GM18517 (cell line): ENCODE measurements around the gene CYTH4.
"Not testable (repeated sequence)": the region's sequence is repeated elsewhere in the genome, so short reads cannot be mapped to it uniquely, and the experiment has no call there.

Experiments used
- ATAC-seq: cut with Tn5 transposase; IDR thresholded peaks from one replicate; pipeline ENCODE4 v1.9.1; 2021; ENCODE audit warnings: mild to moderate bottlenecking, moderate library complexity; ENCODE audit not compliant: unreplicated experiment

The CYTH4 gene

DNA sequence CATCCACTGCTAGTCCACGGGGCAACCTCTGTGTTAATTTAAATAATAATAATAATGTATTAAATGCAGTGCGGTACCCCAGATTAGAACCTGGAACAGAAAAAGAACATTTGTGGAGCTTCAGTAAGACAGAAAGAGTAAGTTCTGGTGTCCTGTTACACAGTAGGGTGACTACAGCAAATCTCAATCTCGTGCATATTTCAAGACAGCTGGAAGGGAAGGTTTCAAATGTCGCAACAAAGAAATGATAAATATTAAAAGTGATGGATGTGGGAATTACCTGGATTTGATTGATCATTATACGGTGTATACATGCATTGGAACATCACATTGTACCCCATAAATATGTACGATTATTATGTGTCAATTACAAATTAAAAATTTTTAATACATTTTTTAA lies 36.6 kb upstream of the CYTH4 start:
- no peak for ATAC-seq

DNA sequence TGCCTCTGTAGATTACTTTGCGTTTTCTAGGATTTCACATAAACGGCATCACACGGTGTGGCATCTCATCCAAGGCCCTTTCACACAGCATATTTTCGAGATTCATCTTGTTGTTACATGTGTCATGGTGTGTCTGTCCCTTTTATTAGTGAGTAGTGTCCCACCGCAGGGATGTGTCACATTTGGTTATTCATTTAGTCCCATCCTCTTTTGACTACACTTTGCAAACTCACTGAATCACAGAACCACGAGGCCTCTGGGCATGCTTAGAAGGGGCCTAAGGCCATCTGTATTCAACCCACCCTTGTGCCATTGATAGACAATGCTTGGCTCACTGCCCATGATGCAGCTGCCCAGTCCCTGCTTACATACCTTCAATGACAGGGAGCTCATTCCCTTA lies 34.1 kb upstream of the CYTH4 start:
- ATAC-seq, result no peak

DNA sequence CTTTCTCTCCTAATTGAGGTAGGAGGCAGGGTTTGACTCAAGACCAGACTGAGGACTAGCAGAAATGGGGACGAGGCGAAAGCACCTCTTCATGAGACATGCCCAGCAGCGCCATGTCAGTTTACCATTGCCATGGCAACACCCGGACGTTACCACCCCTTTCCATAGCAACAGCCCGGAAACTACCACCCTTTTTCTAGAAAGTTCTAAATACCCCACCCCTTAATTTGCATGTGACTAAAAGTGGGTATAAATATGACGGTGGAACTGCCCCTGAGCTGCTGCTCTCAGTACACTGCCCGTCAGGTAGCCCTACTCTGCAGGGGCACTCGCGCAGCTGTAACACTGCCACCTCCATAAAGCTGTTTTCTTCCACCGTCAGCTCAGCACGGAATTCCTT lies 32.3 kb upstream of the CYTH4 start:
- ATAC-seq, result no peak

DNA sequence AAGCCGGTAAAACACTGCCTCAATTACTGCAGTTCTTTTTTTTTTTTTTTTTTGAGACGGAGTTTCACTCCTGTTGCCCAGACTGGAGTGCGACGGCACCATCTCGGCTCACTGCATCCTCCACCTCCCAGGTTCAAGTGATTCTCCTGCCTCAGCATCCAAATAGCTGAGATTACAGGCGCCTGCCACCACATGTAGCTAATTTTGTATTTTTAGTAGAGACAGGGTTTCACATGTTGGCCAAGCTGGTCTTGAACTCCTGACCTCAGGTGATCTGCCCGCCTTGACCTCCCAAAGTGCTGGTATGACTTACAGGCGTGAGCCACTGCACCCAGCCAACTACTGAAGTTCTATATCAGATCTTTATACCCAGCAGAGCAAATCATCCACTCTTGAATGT lies 30.5 kb upstream of the CYTH4 start:
- not testable (repeated sequence) for ATAC-seq

DNA sequence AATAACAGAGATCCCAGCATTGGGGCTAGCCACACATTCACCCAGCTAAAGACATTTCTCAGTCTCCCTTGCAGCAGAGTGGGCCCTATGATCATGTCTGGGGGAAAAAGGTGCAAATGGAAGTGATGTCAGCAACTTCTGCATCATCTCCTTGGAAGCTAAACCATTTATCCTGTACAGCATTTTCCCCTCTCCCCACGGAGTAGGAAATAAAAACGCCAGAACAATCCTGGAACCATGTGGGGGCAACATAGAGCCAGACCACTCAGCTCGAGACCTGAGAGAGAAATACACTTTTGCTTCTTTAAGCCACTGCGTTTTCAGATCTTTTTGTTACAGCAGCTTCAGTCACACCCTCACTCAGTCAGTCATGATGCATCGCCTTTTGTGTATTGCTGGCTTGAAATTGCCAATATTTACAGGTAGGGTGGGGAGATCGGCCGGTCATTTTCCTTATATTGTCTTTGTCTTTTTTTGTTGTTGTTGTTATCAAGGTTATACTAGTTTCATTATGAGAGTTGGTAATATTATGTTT lies 29.1 kb upstream of the CYTH4 start:
- ATAC-seq, result no peak

DNA sequence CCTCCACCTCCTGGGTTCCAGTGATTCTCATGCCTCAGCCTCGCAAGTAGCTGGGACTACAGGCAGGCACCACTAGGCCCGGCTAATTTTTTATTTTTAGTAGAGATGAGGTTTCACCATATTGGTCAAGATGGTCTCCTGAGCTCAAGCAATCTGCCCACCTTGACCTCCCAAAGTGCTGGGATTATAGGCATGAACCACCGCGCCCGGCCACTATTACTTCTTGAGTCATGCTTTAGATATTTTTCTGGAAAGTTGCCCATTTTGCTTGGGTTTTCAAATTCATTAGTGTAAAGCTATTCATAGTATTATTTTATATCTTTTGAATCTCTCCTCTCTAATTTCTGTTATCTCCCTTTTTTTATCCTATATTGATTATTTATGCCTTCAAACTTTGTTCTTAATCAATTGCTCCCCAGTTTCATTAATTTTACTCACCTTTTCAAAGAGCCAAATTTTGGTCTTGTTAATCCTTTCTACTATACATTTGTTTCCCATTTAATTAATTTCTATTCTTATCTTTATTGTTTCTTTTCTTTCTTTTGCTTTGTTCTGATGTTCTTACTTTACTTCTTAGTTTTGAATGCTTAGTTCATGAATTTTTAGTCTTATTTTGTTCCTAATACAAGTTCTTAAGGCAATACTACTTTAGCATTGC lies 28.0 kb upstream of the CYTH4 start:
- ATAC-seq, result no peak

DNA sequence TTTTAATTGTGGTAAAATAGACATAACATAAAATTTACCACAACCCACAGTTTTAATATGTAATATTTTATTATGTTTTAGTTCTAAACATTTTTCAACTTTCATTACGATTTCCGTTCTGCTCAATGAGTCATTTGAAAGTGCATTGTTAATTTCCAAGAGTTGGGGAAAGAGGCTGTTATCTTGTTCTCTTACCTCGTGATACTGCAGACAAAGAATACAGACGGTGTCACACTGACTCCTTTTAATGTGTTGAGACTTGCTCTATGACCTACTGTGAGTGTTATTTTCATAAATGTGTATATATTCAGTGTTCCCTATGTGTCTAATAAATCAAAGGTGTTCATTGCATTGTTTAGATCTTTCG lies 27.5 kb upstream of the CYTH4 start:
- no peak for ATAC-seq

DNA sequence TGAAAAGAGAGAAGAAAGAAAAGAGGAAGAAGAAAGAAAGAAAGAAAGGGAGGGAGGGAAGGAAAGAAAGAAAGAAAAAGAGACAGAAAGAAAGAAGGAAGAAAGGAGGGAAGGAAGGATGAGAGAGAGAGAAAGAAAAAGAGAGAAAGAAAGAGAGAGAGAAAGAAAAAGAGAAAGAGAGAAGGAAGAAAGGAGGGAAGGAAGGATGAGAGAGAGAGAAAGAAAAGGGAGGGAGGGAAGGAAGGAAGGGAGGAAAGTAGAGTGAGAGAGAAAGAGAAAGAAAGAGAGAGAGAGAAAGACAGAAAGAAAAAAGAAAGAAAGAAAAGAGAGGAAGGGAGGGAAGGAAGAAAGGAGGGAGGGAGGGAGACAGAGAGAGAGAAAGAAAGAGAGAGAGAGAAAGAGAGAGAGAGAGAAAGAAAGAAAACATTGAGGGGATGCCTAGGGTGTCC lies 26.7 kb upstream of the CYTH4 start:
- ATAC-seq, result no peak

DNA sequence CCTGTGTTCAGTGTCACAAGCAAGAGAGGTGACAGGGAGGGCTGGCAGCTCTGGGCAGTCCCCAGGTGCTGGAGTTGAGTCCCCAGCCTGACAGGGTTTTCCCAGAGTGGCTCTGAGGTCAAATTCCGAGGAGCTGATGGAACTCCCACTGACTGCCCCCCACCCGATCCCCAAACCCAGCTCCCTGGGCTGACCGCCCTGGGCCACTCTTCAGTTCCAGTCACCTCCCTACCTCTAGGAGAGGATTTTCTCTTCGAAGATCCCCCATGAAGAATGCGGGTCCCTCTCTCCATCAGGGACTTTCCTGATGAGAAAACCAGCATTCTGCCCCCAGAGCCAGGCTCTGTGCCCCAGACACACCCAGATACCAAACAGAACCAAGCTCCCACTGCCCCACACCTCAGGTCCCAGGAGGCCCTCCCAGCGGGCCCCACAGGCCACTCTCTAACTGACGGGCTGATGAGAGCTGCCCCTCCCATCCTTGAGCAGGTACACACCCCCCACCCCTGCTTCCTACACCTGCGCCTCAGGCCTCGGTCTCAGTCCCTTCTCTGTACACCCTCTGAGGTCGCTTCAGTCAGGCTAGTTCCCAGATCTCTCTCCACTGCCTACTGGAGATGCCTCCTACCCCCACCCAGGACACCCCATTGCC lies 26.1 kb upstream of the CYTH4 start:
- ATAC-seq, result no peak

DNA sequence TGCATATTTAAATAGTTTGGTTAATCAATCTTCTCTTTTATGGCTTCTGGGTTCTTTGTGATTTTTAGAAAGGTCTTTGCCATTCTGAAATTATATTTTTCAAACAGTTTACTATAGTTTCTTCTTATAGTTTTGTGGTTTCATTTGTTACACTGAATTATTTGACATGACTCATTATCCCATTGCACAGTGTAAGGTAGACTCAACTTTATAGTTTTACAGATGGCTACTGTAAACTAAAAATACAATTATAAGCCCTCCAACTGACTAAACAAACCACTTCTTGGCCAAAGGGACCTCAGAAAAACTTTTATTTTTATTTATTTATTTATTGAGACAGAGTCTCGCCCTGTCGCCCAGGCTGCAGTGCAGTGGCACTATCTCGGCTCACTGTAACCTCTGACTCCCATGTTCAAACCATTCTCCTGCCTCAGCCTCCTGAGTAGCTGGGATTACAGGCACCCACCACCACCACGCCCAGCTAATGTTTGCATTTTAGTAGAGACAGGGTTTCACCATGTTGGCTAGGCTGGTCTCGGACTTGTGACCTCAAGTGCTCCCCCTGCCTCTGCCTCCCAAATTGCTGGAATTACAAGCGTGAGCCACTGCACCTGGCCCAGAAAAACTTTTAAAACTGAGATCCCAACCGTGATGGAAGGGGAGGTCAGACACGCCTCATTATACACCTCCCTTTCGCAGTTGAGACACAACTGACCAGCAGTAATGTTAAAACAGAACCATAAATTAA lies 24.1 kb upstream of the CYTH4 start:
- ATAC-seq, result no peak

DNA sequence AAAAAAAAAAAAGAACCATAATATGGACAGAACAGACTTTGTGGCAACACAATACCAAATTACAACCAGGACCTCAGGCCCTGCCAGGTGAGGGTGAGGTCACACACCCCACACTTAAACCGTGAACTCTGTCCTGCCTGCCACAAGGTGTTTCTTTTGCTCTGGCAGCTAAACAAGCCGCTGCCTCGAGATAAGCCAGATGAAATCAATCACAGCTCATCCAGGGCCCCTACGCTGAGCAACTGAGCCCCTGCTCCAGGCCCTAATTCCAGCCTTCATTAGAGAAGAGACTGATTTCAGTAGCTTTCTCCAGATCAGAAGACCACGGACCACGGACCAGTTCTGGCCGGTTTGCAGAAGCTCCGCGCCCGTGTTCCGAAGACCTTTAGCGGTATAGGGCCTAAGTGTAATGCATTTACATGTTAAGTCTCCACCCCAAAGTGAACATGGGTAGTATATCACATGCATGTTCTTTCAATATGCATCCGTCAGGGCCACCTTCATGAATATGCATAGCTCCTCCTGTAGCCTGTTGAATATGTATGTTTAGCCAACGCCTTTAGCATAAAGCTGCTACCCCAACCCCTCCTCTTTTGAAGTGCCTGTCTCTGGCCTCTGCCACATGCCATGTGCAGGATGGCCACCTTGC lies 23.4 kb upstream of the CYTH4 start:
- ATAC-seq, result no peak

DNA sequence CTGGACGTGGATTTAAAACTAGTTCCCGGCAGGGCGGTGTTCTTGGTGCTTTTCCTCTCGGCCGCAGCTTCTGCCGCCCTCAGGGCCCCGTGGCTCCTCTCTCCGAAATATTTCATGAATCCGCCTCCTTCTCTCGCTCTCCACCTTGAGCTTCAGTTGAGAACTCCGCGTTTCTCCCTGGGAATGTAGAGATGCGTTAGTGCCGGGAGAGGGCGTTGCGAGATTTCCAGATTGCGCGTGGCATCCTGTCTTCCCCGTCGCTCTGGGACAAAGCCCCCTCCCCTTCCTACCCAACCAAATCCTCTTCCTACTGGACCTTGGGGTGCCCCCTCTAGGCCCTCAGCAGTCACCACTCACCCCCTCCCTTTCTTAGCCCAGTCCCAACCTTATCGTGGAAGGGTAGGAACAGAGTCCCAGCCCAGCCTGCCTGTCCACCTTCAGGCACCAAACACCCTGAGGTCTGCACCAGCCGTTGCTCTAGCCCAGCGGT lies 22.7 kb upstream of the CYTH4 start:
- no peak for ATAC-seq

DNA sequence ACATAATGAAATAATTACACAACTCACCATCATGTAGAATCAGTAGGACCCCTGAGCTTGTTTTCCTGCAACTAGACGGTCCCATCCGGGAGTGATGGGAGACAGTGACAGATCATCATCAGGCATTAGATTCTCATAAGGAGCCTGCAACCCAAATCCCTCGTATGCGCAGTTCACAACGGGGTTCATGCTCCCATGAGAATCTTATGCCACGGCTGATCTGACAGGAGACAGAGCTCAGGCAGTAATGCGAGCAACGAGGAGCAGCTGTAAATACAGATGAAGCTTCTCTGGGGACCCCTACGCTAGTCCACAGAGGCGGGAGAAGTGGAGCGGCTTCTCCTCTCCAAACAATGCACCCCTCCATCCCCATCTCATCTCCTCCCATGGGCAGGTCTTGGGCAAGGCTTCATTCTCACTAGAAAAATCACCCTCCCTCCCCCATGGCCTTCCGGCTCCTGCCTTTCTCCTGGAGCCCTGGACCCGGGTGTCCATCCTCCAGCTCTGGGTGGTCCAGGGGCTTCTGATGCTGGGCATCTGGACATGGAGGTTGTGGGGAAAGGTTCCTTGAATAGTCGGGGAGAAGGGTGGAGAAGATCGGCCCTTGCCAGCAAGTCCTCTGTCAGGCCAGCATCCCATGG lies 22.0 kb upstream of the CYTH4 start:
- no peak for ATAC-seq

DNA sequence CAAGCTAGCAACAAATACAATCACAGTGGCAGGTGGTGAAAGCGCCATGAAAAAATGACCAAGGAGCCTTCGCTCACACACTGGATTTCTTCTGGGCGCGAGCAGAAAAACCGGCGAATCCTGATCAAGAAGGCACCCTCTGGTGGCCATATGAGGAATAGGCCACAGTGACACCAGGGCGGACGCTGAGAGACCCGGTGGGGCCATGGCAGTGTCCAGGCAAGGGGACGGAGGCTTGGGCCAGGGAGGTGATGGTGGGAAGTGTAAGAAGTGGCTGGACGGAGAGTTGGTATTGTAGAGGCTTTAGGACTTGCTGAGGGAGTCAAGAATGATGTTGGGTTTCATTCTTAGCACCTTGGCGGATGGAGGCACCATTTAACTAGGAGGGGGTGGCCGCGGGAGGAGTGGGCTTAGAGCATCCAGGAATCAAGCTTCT lies 21.4 kb upstream of the CYTH4 start:
- ATAC-seq, result no peak

DNA sequence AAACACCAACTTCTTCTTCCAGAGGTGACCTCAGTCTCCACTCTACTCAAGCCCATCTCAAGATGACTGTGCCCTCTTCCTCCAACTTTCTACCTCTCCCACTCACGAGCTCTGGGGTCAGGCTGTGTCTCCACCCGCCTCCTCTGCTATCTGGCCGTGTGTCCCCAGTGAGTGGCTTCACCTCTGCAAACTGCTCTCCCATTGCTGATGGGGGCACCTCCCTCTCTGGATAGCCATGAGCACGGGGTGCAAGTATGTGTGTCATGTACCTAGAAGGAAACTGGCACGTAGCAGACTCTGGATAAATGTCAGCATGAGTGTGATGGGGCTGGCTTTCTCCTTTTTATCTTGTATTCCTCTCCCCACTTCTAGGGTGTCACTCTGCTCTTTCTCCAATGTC lies 20.0 kb upstream of the CYTH4 start:
- no peak for ATAC-seq

DNA sequence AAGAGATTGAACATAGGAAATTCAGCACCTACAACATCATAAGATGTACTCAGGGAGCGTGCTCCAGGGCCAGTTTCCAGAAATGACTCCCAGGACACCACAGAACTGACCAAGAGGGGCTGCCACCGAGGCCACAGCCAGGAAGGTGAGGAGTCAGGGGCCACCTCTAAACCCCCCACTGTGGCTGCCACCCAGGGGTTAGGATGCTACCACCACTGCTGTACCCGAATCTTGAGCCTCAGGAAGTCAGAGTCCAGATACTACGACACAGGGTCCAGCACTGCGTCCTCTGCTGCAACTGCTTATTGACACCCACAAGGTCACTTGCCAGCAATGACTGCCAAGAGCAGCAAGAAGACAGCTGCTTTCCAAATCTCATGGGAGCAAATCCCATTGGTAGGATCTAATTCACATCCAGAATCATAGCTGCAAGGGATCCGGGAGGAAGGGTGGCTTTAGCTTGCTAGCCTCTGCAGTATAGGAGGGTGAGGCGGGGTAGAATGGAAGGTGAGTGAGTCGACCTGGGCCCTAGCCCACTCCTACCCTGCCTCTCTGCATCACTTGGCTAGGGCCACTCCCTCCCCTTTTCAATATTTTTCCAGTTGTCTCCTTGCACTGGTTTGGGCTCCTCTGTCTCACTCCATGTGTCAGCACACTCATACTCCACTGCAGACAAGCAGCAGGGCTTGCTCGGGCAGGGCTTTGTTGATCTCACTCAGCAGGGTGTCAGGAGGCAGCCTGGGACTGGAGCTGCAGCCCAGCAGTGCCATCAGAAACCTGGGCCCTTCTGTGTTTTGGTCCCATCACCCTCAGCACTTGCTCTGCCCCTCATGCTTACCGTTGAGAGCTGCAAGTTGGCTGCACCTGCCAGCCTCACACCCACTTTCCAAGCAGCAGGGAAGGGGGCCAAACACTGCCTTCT lies 18.1 kb upstream of the CYTH4 start:
- ATAC-seq, result no peak

DNA sequence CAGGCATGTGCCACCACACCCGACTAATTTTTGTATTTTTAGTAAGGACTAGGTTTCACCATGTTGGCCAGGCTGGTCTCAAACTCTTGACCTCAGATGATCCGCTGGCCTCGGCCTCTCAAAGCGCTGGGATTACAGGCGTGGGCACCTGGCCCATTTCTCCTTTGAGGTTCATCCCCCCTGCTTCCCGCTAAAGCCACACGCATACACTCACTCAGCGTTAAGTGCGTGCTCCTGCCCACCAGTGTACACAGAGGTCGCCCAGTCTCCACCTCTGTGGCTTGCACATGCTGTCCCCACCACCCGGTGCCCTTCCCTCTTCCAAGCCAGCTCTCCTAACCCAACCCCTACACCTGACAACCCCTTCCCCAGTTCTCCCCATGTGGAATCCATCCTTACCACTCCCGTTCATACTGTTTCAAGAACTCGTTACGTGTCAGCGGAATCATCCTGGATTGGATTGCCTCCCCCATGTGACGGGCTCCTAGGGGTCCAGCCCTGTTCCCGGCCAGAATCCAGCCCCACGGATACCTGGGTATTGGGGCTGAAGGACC lies 15.7 kb upstream of the CYTH4 start:
- ATAC-seq, result no peak

DNA sequence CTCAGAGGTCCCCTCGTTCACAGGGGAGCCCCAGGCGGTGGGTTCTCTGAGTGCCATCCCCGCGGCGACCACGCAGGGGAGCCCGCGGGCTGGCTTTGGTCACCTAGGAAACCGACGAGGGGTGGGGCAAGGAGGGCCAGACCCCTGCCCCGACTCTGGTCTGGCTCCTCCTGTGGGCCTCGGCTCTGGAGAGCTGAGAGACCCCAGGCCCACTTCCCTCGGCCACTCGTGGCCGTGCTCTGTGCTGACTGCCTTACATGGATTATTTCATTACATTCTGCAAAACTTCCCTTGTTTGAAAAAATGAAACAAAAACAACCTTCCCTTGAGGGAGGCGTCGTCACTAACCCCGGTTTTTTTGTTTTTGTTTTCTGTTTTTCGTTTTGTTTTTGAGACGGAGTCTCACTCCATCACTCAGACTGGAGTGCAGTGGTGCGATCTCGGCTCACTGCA lies 15.1 kb upstream of the CYTH4 start:
- no peak for ATAC-seq

DNA sequence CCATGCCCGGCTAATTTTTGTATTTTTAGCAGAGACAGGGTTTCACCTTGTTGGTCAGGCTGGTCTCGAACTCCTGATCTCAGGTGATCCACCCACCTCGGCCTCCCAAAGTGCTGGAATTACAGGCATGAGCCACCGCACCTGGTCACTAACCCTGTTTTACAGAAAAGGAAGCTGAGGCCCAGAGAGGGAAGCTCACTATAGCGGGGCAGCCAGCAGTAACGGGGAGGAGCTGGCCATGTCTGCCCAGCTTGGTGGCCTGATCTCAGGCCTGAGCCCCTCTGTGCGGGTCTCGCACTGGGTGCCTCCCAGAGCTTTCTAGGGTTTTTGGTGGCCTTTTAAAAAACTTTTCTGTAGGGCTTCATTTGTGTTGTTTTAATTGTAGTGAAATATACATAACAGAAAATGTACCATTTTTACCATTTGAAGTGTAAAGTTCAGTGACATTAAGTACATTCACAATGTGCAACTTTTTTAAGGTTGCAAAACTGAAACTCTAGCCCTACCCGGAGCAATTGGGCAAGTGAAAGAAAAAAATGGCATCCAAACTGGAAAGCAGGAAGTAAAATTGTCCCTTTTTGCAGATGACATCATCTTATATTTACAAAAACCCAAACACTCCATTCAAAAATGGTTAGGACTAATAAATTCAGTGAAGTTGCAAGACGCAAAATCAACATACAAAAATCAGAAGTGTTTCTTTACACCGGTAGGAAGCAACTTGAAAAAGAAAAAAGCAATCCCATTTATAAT lies 14.5 kb upstream of the CYTH4 start:
- ATAC-seq, result no peak
